GM10266 (cell line): Measurements from ENCODE around the gene TPSAB1.
"Not testable (repeated sequence)": the region's sequence is repeated elsewhere in the genome, so short reads cannot be mapped to it uniquely, and the experiment has no call there.

ENCODE experiments used
- DNase-seq: peaks from one replicate; pipeline ENCODE4 v3.0.0; 2012; ENCODE audit errors: extremely low spot score
- TF ChIP-seq, protein P1 (sequence below): IDR thresholded peaks from 2 replicates; pipeline ENCODE4 v1.5.1; 2012; ENCODE audit warnings: mild to moderate bottlenecking, low read depth; ENCODE audit not compliant: control insufficient read depth, insufficient read depth; ENCODE audit errors: missing control alignments

The TPSAB1 gene

DNA sequence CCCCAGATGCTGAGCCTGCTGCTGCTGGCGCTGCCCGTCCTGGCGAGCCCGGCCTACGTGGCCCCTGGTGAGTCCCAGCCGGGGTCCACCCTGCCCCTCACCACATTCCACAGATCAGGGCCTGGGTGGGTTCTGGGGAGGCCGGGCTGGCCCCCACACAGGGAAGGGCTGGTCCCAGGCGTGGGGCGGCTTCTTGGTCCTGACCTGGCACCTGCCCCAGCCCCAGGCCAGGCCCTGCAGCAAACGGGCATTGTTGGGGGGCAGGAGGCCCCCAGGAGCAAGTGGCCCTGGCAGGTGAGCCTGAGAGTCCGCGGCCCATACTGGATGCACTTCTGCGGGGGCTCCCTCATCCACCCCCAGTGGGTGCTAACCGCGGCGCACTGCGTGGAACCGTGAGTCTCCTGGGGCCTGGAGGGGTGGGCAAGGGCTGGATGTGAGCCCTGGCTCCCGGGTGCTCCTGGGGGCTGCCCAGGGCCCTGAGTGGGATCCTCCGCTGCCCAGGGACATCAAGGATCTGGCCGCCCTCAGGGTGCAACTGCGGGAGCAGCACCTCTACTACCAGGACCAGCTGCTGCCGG is 15.9 kb downstream of the TPSAB1 start:
- not testable (repeated sequence) for DNase-seq

DNA sequence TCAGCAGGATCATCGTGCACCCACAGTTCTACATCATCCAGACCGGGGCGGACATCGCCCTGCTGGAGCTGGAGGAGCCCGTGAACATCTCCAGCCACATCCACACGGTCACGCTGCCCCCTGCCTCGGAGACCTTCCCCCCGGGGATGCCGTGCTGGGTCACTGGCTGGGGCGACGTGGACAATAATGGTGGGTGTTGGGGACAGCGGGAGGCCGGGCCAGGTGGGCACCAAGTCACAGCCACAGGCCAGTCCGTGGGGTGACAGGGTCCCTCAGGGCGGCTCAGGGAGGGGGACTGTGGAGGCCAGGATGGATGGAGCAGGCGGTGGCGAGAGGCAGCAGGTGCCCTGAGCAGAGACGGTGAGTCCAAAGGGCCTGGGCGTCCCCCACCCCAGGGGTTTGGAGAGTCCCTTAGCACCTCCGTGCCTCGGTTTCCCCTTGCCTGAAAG is 16.4 kb downstream of the TPSAB1 start:
- no peak for DNase-seq
- TF ChIP-seq, protein P1, sequence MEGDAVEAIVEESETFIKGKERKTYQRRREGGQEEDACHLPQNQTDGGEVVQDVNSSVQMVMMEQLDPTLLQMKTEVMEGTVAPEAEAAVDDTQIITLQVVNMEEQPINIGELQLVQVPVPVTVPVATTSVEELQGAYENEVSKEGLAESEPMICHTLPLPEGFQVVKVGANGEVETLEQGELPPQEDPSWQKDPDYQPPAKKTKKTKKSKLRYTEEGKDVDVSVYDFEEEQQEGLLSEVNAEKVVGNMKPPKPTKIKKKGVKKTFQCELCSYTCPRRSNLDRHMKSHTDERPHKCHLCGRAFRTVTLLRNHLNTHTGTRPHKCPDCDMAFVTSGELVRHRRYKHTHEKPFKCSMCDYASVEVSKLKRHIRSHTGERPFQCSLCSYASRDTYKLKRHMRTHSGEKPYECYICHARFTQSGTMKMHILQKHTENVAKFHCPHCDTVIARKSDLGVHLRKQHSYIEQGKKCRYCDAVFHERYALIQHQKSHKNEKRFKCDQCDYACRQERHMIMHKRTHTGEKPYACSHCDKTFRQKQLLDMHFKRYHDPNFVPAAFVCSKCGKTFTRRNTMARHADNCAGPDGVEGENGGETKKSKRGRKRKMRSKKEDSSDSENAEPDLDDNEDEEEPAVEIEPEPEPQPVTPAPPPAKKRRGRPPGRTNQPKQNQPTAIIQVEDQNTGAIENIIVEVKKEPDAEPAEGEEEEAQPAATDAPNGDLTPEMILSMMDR = no peak

DNA sequence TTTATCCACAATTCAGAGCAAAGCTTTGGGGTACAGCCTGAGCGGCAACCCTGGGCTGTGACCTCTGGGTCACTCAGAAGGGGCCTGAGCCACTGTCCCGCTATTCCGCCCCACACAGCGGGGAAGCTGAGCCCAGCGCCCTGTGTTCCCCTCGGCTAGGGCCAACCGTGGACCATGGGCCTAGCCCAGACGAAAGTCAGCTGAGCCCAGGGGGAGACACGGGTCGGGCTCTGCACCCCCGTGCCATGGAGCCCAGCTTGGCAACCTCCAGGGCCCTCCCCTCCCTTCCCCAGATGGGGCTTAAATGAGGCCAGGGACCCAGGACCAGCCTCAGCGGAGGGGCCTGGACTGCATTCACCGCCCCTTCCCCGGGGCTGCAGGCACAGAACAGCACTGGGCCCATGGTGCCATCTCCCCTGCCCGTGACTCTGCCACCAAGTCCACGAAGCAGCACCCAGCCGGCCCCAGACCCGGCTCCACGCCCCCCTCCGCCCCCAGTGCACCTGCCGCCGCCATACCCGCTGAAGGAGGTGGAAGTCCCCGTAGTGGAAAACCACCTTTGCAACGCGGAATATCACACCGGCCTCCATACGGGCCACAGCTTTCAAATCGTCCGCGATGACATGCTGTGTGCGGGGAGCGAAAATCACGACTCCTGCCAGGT is 17.2 kb downstream of the TPSAB1 start:
- no peak for DNase-seq
- TF ChIP-seq, protein P1 = no peak

DNA sequence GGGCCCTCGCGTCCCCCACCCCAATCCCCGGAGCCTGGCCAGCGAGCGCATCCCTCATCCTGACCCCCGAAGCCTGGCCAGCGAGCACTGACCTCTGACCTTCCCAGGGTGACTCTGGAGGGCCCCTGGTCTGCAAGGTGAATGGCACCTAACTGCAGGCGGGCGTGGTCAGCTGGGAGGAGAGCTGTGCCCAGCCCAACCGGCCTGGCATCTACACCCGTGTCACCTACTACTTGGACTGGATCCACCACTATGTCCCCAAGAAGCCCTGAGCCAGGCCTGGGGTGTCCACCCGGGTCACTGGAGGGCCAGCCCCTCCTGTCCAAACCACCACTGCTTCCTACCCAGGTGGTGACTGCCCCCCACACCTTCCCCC is 17.7 kb downstream of the TPSAB1 start:
- TF ChIP-seq, protein P1 = no peak
- no peak for DNase-seq

DNA sequence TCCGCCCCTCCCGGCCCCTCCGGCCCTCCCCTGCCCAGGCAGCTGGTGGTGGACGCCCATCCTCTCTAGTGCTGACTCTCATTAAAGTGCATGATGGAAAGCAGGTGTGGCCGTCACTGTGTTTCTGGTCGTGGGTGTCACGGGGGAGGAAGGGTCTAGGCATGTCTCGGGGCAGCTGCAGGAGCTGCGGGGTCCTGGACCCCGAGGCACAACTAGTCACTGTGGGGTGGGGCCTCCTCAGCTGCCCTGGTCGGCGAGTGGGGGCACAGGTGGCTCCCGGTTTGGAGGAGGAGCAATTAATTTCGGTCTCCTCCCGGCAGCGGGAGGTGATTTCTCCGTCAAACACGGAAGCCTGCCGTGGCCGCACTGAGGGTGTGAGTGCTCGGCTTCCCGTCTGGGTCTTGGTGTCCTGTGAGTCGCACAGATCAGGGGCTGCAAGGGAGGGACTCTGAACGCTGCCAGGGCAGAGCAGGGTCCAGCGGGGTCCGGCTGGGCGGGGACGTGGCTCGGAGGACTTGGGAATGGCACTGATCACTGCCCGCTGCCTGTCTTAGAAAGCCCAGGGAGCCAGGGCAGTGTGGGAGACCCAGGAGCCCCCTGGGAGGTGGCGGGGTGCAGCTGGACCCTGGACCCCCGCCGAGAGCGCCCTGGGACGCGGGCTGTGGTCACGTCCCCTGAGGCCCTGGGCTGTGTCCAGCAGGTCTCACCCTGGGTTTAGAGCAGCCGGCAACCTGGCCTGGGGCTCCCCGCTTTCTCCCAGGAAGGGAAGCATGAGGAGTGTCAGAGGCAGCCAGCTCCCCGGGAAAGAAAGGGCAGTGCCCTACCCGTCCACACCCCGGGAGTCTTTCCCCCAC is 18.6 kb downstream of the TPSAB1 start:
- no peak for DNase-seq
- TF ChIP-seq, protein P1 = no peak

DNA sequence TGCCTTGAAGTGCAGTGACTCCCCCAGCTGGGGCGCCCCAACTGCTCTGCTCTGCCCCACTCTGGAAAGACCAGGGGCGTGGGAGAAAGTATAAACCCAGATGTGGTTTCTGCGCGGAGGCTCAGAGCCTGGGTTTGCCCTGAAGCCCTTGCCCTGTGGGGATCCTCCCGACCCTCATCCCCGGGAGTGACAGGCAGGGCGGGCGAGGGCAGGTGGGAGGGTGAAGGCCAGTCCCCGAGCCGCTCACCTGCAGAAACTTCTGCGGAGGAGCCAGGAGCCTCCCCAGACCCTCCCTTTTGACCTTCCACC is 19.2 kb downstream of the TPSAB1 start:
- TF ChIP-seq, protein P1 = no peak
- DNase-seq = no peak

DNA sequence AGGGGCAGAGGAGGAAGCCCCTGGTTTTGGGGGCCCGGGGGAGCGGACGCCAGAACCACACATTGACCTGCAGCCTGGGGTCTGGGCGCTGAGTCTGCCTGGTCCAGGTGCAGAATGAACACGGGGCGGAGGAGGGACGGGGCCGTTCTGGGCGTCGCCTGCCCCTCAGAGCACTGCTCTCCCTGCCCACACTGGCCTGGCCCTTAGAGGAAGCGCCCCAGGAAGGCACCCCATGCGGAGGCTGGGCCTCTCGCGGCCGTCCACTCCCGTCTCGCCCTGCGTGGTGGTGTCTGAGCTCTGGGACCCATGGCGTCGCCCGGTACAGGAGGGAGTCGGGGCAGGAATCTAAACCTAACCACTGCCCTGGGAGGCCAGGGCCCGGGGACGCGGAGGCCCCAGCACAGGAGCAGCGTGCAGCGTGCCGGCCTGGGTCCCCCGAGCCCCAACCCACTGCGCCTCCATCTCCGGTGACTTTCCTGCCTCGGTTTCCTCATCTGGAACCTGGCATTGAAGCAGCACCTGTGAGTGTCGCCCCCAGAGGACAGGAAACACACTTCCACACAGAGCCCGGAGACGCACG is 19.7 kb downstream of the TPSAB1 start:
- TF ChIP-seq, protein P1 = no peak
- DNase-seq = no peak
